ENCODE data around the gene SDK1.

SDK1 gene

GRCh38 chr7:4175346-4175973 is 874.4 kb downstream of the SDK1 start:
- no peak for DNase-seq (ENCODE audit: low read depth in 3 of 3)

DNA sequence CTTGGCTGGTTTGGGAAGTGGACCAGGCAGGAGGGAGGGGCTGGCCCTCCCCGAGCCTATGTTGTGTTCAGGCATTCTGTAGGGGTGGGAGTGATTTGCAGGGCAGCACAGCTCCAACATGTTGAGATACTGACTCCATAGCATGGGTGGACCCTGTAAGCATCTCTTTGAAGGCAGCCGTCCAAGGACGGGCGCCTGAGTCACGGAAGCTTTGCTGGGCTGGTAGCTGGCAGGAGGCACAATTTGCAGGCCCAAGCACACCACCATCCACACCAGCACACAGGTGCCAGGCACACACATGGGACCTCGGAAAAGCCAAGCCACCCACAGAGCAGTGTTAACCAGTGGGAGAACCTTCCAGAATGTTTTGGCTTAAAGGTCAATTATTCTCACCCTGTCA is 875.9 kb downstream of the SDK1 start:
- DNase-seq (ENCODE audit: low read depth in 3 of 3): no peak

DNA sequence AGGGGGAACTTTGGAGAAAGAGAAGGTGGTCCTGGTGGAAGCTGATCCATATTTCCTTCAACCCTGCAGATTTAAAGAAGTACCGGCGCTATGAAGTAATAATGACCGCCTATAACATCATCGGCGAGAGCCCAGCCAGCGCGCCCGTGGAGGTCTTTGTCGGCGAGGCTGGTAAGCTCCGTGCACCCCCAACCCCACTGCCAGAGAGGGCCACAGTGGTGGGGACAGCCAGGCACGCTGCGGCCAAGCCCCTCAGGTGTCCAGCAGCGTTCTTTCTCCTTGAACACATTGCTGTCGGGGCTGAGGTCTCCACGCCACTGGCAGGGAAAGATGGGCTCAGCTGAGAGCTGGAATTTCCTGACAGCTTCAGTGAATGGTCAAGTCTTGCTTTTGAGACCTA is 877.4 kb downstream of the SDK1 start:
- no peak for DNase-seq (ENCODE audit: low read depth in 3 of 3)

DNA sequence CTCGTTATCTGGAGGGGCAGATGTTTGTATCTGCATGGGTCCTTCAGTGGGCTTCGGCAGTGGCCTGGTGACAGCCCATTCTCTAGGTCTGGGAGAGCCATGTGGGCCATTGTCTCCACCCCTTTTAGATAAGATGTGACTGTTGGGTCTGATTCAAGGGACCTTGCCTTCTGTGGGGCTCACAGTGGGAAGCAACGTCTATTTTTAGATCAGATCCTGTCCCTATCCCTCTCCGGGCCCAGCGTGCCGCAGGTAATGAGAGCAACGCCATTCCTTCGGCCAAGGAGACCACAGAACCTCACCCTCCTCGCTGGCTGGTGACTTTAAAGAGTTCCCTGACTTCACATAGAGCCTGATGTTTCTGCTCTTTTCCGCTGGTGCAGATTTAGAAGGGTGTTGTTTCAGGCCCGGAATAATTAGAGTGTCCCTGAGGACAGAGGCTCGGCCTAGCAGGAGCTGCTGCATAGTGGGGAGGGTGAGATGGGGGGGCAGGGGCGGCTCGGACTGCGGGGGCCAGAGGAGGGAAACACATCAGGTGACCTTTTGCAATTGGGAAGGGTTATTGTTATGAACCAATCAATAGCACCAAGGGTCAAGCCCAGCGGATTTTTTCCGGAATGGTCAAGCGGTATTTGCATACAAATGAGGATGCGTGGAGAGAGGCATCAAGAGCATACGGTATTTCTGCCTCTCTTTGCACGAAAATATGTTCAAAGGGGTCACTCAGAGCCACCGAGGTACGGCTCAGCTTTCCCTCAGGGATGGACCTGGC is 878.0 kb downstream of the SDK1 start:
- no peak for DNase-seq (ENCODE audit: low read depth in 3 of 3)

GRCh38 chr7:4179688-4180380 is 878.8 kb downstream of the SDK1 start:
- no peak for DNase-seq (ENCODE audit: low read depth in 3 of 3)

DNA sequence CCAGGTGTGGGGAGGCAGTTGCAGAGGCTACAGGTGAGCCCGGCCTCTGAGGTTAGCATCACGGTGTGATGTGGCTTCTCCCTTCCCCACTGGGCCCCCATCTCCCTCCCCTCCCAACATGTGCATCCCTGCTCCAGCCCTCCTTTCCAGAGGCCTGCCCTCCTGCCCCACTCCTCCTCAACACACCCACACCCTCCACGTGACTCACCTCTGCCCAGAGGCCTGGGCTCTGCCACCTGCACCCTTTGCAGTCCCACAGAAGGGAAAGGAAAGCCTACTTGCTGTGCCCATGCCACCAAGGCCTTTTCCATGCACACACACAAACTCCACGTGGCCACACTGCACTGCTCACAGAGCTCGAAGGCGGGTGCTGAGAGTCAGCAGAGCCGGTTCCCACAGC is 880.4 kb downstream of the SDK1 start:
- DNase-seq (ENCODE audit: low read depth in 3 of 3): no peak

DNA sequence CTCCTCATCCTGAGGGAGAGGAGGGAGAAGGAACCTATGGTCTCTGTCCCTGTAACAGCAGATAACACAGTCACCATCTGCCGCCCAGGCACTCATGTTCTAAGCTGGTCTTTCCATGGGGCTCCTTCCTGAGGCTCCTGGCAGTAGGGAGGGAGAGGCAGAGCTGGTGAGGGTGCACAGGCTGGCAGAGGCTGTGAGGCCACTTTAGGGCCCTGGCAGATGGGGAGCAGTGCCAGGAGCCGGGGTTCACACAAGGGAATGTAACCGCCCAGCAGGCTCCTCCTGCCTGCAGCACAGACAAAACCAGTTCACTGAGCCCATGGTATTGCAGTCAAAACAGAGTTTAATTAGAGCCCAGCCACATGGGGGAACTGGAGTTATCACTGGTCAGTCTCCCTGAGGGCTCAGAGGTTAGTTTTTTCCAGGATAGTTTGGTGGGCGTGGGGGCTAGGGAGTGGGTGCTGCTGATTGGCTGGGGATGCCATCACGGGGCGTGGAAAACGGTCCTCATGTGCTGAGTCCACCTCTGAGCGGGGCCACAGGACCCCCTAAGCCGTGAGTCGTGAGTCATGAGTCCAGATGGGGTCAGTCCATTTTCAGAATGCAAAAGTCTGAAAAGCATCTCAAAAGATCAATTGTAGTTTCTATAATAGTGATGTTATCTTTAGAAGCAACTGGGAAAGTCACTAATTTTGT is 881.7 kb downstream of the SDK1 start:
- DNase-seq (ENCODE audit: low read depth in 3 of 3): no peak

GRCh38 chr7:4184653-4185052 is 883.6 kb downstream of the SDK1 start:
- DNase-seq (ENCODE audit: low read depth in 3 of 3): no peak

- DNase-seq (ENCODE audit: low read depth in 3 of 3): no peak
Observed at GRCh38 chr7:4185136-4185535, 884.1 kb downstream of the SDK1 start.

- DNase-seq (ENCODE audit: low read depth in 3 of 3): no peak
Observed at GRCh38 chr7:4185721-4186512, 884.9 kb downstream of the SDK1 start.

DNA sequence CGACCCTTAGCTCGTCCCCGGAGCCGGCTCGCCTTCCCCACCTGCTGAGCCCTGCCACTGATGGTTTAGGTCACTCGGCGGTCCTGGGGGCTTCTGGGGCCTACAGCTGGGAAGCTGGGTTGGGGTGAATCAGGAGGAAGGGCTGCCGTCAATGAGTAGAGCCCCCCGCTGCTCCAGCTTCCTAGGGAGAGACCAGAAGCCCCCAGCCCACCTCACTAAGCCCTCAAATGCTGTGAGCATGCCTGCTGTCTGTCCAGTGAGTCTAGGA is 885.4 kb downstream of the SDK1 start:
- DNase-seq (ENCODE audit: low read depth in 3 of 3): no peak

DNA sequence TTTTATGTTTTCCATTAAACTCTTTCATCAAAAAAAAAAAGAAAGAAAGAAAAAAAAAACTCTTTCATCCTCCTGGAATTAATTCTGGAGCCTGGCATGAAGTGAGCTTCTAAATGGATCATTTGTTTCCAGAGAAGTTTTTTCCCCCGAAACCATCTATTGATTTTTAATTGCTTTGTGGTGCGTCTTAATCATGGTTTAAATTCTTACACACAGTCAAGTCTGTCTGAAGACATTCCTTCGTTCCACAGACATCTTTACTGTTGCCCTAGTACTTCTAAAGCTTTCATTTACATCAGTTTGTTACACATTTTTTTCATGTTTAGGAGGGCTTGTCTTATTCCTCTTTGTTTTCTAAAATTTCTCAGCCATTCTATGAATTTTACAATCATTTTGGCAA is 887.6 kb downstream of the SDK1 start:
- DNase-seq (ENCODE audit: low read depth in 3 of 3): no peak

GRCh38 chr7:4189131-4189570 is 888.1 kb downstream of the SDK1 start:
- DNase-seq (ENCODE audit: low read depth in 3 of 3): no peak

- DNase-seq (ENCODE audit: low read depth in 3 of 3): no peak
Observed at GRCh38 chr7:4190010-4190981, 889.2 kb downstream of the SDK1 start.

DNA sequence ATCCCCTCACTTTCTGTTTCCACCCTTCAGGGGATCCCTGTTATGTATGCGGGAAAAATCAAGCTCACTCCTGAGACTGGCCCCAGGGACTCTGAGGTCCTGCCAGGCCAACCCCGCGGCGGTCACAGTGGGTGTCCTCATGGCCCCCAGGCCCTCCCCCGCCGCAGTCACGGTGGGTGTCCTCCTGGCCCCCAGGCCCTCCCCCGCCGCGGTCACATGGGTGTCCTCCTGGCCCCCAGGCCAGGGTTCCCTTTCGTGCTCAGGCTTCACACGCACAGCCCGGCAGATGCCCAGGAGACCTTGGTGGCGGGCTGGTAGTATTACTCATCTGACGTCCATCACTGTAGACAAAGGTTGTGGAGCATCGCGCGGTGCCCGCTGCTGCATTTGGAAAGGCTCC is 890.0 kb downstream of the SDK1 start:
- DNase-seq (ENCODE audit: low read depth in 3 of 3): no peak

DNA sequence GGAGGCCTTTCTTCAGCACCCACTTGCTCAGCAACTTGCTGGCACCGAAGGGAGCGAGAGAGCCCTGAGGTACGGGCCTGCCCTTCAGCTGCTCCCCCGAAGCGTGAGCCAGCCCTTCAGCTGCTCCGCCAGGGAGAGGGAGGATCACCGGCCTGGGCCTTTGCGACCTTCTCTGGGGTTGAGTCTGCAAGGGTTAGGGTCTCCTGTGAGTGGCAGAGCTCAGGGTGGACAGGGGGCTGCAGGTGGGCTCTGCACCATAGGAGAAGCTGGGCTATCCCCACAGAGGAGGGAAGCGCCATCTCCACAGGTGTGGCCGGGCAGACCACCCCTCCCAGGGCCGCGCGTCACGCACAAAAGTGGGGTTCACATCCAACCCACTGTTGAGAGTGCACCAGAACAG is 890.5 kb downstream of the SDK1 start:
- DNase-seq (ENCODE audit: low read depth in 3 of 3): no peak

DNA sequence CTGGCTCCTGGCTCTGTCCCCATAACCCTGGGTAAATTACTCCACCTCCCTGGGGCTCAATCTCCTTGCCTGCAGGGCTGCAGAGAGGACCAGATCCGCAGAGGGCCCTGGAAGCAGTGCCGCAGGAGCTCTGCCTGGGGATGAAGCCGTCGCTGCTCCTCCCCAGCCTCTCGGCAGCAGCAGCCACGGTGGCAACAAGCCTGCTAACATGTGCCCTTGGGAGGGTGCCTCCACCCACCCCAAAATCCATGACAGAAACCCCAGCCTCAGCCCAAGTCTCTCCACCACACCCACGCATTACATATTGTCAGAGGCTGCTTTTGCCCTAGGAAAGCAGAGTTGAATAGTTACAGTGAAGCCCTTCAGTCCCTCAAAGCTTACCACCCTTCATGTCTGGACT is 894.6 kb downstream of the SDK1 start:
- DNase-seq (ENCODE audit: low read depth in 3 of 3): no peak

- no peak for DNase-seq (ENCODE audit: low read depth in 3 of 3)
Observed at GRCh38 chr7:4196121-4196819, 895.2 kb downstream of the SDK1 start.

DNA sequence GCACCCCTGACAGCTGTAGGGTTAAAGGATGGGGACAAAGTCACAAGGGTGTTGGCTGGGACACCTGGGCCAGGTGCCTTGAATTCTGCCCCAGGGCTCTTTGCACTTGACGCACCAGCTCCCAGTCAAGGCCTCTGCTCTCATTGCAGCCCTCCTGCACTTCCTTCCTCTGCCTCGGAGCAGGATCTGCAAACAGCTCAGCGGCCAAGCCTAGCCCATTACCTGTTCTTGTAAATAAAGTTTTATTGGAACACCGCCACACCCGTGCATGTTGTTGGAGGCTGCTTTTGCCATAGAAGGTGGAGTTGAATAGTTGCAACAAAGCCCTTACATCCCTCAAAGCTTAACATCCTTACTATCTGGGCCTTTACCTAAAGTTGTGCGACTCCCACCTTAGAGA is 897.2 kb downstream of the SDK1 start:
- no peak for DNase-seq (ENCODE audit: low read depth in 3 of 3)

DNA sequence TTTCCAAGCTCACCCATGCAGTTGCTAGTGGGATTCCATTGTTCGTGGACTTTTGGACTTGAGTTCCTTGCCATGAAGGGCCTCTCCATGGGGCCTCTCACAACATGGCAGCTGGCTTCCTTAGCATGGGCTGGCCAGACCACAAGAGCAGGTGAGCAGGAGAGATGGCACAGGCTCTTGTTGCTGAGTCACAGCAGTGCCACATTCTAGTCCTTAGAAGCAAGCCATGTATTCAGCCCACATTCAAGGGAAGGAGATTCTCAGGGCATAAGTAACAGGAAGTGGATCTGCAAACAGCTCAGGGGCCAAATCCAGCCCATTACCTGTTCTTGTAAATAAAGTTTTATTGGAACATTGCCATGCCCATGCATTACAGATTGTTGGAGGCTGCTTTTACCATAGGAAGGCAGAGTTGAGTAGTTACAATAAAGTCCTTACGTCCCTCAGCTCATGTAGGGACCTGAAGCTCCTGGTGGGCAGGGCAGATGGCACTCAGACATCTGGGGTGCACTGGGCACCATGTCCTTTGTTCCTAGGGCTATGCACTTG is 899.6 kb downstream of the SDK1 start:
- no peak for DNase-seq (ENCODE audit: low read depth in 3 of 3)
